Cardiac muscle cell (in vitro differentiated cells and primary cell): ENCODE results near the gene ZNG1B. TPM values are rescaled to one million over a fixed set of nuclear protein-coding genes. Genes with fewer than 3 reads are reported as not detected.
"Not testable (repeated sequence)": the region's sequence is repeated elsewhere in the genome, so short reads cannot be mapped to it uniquely, and the experiment has no call there.

Experiments used
- DNase-seq, 2 donors: peaks; one replicate each; pipeline versions ENCODE4 v3.0.0 to v3.0.0-alpha.2; 2010 to 2017; ENCODE audit warnings: low read depth in 1 of 2, low spot score in 1 of 2
- H3K27ac ChIP-seq: fragments of 200-600 bp; sonication (generic); 2 replicates; pipeline ENCODE4 v1.5.1; 2016
- H3K27me3 ChIP-seq: fragments of 200-600 bp; sonication (generic); 2 replicates; pipeline ENCODE4 v1.6.0; 2016; ENCODE audit warnings: control low read depth
- H3K36me3 ChIP-seq: fragments of 200-600 bp; sonication (generic); 2 replicates; pipeline ENCODE4 v1.5.1; 2016; ENCODE audit warnings: control low read depth
- H3K4me1 ChIP-seq: fragments of 200-600 bp; sonication (generic); 2 replicates; pipeline ENCODE4 v1.8.1; 2017; ENCODE audit warnings: low read depth, mild to moderate bottlenecking, mixed run types
- H3K4me3 ChIP-seq: fragments of 200-600 bp; sonication (generic); 2 replicates; pipeline ENCODE4 v1.5.1; 2016; ENCODE audit warnings: mild to moderate bottlenecking
- H3K9me3 ChIP-seq: fragments of 200-600 bp; sonication (generic); 2 replicates; pipeline ENCODE4 v1.5.1; 2017; ENCODE audit warnings: low read depth, mild to moderate bottlenecking, control low read depth
- polyA plus RNA-seq: library from polyadenylated mRNA; unstranded; fragments of >200 nt; fragmentation: Nextera tagmentation; extraction: Ambion mirVana; gene quantifications from 2 replicates; pipeline ENCODE4 v1.2.1, GENCODE V29; 2016
- total RNA-seq: library from RNA; depleted of rRNA; stranded (reverse); fragments of >200 nt; gene quantifications from 2 replicates; pipeline ENCODE4 v1.2.3, GENCODE V29; 2016

ZNG1B gene
- total and polyA plus RNA-seq, 2 experiments from 2014 or later: 48.0 to 138 TPM

DNA sequence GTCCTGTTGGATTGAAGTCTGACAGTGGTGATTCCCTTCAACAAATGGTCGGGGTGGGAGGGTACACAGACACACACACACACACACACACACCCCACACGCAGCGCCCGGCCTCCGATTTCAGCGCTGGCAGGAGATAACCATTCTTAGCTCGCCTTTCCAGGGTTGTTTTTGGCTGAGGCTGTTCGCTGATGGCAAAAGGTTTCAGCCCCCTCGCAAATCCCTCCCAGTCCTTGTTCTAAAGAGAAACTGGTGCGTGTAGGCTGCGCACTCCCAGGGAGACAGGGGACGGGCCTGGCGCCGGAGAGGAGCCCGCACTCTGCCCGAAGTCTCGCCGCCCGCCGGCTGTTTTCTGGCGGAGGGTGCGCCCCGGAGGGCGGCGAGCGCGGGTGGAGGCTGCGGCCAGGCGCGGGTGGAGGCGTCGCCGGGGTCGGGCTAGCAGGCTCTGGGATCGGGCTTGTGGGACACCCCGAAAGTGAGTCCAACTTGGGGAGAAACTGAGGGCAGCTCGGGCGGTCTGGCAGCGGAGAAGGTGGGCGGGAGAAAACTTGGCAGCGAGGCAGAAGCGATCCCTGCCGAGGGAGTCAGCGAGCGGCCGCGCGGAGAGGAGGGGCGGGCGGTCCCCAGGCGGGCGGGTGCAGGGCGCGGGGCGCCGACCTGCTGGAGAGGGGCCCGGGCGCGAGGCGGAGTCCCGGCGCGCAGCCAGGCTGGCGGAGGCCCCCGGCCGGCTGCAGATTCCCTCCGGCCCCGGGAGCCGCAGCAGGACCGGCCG is 103.9 kb downstream of the ZNG1B start:
- peak; percentile 38 to 46 for DNase-seq
- not testable (repeated sequence) for H3K4me1 ChIP-seq, H3K27ac ChIP-seq, H3K36me3 ChIP-seq, H3K9me3 ChIP-seq
- Histone ChIP-seq H3K4me3 (peak overlapping the region; percentile 44), H3K27me3 (peaks cover 43% of the 10 kb centered on the region)

DNA sequence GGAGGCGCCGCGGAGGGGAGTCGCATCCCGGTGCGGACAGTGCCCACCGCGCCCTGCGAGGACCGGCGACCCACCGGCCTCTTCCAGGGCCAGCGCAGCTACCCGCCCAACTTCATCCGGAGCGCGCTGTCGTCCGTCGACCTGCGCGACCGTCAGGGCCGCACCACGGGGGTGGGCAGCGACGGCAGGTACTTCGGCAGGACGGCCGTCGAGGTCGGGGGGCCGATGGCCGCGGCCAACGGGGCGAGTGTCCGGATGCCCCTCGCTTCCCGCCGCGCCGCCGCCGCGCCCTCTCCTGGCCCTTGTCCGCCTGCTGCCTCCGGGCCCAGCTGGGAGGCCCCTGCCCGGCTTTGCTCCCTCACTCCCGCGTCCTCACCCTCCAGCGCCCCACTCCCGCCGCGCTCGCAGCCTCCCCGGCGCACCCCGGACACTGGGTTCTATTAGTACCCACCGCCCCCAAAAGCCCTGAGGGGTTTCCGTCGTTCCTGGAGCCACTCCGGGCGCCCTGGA is 104.5 kb downstream of the ZNG1B start:
- H3K27me3 ChIP-seq: peaks cover 39% of the 10 kb centered on the region
- not testable (repeated sequence) for H3K4me1 ChIP-seq, H3K36me3 ChIP-seq, H3K9me3 ChIP-seq, H3K27ac ChIP-seq
- peak in 1 of 2 donors; percentile 0 for DNase-seq
- peak overlapping the region; percentile 44 for H3K4me3 ChIP-seq

DNA sequence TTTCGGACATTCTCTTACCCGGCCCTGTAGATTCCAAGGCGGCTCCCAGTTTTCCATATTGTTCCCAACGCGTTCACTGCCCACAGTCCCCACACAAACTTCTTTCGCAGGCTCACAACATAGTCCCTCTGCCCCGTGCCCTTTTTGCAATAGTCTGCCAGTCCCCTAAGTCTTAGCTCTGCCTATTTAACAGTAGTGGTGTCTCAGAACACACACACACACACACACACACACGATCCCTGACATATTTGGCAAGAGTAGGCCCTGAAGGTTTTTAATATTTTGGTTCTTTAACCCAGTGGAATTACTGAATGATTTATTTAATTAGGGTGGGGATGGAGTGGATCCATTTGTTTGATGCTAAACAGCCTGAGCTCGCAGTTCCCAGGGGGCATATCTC is 105.0 kb downstream of the ZNG1B start:
- H3K27ac ChIP-seq, DNase-seq, H3K4me1 ChIP-seq, H3K4me3 ChIP-seq, H3K9me3 ChIP-seq, H3K36me3 ChIP-seq: not testable (repeated sequence)
- H3K27me3 ChIP-seq: peaks cover 39% of the 10 kb centered on the region

Other genes with a start within 250 kb of the ZNG1B start
- gene PAX8, start 158.8 kb upstream of the ZNG1B start, total RNA-seq: not detected in 2 replicates
- gene PAX8, start 158.8 kb upstream of the ZNG1B start, polyA plus RNA-seq: not detected in 2 replicates
- gene FOXD4L1, start 61.0 kb downstream of the ZNG1B start, total RNA-seq: 0.81 and 1.2 TPM in 2 replicates
- gene FOXD4L1, start 61.0 kb downstream of the ZNG1B start, polyA plus RNA-seq: 0.09 TPM in 1 of 2 replicates, not detected in the other
- gene RABL2A, start 189.6 kb downstream of the ZNG1B start, total RNA-seq: 20.9 and 25.7 TPM in 2 replicates
- gene RABL2A, start 189.6 kb downstream of the ZNG1B start, polyA plus RNA-seq: 31.7 and 33.6 TPM in 2 replicates